Measurements from ENCODE around the gene OCA2.
"Not testable (repeated sequence)": the region's sequence is repeated elsewhere in the genome, so short reads cannot be mapped to it uniquely, and the experiment has no call there.

Gene OCA2

DNA sequence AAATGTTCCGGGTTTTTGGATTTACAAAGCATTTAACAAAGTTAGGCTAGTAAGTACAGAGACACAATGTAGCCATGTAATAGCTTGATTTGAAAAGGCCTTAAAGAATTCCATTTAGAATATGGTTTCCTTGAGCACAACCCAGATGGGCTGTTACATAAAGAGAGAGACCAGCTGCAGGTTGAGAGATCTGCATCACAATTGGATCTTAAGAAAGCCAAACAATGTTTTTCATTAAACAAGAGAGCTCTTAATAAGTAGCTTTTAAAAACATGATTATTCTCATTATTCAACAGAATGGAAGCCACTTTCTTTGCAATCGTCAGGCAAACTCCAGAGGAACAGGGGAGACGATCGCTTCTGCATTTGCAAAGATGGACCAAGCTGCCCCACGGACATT, 300.3 kb downstream of the OCA2 start:
- no peak for DNase-seq

DNA sequence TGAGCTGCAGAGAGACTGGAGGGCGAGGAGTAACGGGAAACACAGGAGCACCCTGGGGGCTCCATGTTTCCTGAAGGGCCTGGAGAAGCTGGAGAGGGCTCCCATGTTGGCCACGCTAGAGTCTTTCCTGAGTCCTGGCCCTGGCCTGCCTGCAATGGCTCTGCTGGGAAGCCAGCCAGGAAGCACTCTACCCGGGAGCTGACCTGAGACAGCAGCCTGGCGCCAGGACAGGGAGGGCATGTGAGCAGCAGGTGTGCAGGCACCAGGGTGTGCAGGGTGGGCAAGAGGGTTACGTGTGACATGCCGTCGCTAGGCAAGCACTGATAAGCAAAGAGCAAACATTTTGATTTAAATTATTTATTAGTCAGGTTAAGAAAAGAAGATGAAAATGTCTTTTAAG, 301.4 kb downstream of the OCA2 start:
- no peak for DNase-seq

DNA sequence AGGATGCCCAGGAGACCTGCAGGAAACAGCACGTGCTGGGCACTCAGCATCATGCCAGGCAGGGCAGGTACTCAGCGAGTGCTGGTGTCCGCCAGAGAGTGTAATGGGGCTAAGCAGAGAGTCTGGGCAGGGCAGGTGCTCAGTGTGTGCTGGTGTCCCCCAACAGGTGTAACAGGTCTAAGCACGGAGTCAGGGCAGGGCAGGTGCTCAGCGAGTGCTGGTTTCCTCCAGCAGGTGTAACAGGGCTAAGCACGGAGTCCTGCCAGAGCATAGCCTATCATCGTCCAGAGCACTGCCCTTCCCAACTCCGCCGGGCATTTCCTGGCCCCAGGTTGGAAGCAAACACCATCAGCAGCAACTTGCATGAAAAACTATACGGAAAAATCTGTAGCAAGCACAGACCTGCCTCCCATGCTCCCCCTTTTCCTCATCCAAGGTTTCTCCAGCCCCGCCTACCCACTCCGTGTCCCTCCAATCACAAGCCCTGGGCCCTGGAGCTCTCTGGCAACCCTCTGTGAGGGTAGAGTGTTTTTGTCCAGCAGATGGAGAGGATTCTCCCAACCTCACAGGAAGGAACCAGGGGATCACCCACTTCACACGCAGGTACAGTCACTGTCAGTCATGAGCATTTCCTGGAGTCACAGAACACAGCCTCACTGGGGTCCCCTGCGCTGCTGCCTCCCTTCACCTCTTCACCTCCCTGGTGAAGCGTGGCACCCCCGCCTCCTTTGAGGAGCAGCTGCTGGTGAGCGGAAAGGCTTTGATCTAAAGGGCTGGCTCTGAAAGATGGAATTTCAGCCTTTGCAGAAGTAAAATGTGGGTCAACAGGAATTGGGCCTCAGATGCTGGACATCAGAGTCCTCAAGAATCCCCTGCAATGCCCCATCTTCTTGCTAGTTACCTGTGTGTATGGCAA, 302.5 kb downstream of the OCA2 start:
- DNase-seq, result no peak

DNA sequence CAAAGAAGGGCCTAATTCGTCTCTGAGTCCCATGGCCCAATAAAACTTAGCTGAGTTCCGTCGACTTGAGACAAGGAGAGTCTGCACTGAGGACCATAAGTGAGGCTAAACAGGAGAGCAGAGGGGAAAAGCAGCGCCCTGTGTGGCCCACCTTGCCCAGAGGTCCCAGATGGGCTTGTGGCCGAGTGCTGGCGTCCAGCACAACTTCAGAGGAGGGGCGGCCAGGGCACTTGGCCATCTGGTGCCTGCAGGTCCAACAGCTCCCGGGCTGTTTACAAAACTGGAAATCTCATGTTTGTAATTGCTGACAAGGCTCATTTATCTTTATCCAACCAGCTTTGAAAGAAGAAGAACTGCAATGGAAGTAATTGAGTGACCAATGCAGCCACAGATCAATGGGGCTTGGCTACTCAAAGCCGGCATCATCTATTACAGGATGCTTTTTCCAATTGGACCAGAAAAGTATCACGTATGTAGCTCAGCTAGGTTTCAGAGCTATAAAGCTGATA, 306.3 kb downstream of the OCA2 start:
- no peak for DNase-seq

DNA sequence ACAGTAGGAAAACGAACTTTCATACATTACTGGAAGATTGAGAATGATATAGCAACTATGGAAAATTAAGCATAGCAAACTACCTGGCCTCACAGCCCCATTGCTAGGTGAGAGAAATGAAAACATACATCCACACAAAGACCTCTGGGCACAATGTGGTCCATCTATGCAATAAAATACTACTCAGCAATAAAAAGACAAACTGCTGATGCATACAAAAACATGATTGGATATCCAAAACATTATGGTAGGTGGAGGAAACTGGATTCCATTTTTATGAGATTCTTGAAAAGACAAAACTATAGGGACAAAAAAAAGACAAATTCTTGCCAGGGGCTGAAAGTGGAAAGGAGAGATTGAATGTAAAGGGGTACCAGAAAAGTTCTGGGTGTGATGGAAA, 308.8 kb downstream of the OCA2 start:
- no peak for DNase-seq

DNA sequence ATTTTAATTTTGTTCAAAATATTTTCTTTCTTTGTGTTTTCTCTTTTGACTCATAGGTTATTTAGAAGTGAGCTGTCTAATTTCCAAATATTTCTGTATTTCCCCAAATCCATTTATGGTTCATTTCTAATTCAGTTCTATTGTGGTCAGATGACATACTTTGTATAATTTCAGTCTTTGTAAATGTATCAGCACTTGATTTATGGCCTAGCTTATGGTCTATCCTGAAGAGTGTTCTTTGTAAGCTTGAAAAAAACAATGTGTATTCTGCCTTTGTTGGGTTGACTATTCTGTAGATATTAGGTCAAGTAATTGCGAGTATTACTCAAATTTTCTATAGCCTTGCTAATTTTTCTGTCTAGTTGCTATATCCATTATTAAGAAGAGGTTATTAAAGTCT, 311.2 kb downstream of the OCA2 start:
- no peak for DNase-seq

DNA sequence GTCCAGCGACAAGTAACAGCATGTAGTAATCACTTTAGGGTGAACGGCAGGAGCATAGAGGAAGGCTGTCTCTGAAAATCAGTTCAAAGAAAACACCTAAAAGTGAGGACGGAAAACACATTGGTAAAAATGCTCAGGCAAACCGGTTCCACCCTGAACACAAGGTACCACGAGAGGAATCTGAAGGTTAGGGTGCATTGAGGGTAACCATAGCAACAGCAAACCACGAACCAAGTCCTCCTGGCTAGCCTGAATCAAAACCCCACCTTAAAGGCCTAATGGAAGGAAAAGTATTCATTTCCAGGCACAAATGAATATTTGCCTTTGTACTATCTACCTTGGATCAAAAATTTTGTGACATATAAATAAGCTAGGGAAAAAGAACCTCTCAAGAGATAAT, 315.0 kb downstream of the OCA2 start:
- no peak for DNase-seq

DNA sequence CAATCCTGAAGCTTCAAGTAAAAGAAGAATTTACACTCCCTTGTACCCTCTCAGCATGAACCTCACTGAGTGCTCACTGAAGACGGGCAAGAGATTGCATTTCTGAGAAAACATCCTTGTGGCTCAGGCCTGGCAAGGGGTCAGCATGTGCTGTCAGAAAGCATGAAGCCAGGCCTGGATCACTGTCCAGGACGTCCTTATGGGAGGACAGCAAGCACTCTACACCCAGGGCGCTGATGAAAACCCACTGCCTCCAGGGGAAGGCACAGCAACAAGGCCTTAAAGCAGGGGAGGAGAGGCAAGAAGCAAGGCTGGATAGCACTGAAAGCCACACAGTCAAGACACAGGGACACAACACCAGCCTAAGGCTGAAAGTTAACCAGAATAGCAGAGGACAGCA, 315.4 kb downstream of the OCA2 start:
- no peak for DNase-seq

DNA sequence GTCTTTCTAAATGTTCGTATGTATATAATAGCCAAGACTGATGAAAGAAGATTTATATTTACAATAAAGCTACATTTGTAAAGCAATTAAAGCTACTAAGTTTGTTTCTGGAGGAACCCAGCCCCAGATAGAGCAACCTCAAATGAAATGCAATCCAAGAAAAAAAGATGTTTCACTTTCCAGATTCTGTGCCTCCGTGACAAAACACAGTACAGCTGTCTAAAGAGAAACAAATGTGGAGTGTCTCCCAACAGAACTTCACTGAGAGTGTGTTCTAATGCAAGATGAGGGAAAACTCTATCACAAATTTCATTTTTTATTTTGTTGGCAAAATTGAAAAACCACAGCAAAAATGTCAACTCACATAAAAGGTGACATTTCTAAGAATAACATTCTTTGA, 317.0 kb downstream of the OCA2 start:
- DNase-seq, result no peak

DNA sequence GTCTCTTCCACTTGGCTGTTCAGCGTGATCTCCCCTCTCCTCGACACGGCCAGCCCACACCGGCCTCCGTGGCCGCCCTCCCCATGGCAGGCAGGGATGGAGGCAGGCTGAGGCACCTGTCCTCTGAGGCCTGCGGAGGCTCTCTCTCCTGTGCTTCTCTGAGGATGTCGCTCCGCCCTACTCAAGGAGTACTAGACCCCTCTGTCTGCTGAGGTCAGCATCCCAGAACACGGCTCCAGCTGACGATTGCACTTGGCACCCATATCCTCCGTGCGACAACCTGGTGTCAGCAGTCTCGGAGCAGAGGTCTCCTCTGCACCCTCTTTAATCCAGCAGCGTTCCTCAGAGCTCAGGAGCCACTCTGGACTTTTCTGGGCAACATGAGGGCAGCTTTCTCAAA, 322.6 kb downstream of the OCA2 start:
- no peak for DNase-seq

DNA sequence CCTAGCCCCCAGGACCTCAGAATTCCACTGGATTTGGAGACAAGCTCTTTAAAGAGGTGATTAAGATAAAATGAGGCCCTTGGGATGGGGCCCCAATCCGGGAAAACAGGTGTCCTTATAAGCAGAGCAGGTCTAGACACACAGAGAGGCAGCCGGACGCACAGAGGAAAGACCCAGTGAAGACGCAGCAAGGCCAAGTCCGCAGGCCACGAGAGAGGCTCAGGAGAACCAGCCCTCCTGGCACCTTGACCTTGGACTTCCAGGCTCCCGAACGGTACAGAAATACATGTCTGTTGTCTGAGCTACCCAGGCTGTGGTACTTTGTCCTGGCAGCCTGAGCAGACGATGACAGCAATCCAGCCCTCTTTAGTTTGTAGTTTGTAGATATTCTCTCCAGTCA, 324.5 kb downstream of the OCA2 start:
- DNase-seq, result no peak

DNA sequence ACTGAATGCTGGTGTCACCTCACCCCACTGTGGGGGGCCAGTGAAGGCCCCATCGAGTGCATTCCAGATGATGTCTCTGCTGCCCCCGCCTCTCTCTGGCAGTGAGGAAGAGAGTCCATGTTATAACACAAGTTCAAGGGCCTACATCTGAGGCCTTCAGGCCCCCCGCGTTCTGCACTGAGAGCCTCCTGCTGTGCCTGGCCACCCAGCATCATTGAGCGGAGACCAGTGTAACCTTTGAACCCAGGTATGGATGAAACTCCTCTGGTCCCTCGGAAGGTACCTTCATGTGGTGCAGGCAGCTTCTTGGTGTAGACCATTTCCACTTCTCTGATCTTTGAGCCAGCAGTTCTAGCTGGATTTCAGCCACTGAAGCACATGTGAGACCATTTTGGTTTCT, 324.9 kb downstream of the OCA2 start:
- DNase-seq, result no peak

DNA sequence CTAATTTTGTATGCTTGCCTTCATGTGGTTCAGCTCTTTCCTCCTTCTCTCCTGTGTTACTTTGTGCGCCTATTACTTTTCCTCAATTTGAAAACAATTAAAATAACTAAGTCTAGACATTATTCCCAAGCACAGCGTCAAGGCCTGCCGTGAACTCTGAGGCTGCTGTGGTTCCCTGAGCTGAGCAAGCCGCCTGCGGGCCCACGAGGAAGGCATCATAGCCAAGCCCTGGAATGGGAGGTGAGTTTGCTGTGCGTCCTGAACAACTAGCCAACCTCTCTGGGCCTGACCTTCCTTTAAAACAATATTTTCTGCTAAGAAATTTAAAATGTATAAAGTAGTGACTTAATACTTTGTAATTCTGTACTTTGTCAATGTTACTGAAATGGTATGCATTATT, 327.2 kb downstream of the OCA2 start:
- DNase-seq, result no peak

DNA sequence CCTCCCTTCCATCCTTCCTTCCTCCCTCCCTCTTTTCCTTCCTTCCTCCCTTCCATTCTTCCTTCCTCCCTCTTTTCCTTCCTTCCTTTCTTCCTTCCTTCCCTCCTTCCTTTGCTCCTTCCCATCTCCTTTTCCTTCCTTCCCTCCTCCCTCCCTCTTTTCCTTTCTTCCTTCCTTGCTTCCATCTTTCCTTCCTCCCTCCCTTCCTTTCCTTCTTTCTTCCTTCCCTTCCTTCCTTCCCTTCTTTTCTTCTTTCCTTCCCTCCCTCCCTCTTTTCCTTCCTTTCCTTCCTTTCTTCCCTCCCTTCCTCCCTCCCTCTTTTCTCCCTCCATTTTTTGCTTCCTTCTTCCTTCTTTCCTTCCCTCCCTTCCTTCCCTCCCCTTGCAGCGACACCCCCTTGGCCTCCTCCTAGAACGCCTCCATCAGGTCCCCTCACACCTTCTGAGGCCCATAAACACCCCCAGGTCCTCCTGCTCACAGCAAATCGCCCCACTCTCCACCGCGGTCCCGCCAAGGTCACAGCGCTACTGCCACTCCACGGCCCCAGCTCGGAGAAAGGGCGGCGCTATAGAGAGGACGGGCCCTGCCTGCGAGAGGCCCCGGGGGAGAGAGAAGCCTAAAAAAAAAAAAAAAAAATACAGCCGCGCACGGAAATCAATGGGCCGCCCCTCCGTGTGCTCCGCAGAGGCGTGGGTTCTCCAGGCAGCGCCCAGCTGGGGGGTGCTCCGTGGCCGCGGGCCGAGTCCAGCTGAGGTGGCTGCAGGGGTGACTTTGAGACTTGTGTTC, 328.2 kb downstream of the OCA2 start:
- no peak for DNase-seq

DNA sequence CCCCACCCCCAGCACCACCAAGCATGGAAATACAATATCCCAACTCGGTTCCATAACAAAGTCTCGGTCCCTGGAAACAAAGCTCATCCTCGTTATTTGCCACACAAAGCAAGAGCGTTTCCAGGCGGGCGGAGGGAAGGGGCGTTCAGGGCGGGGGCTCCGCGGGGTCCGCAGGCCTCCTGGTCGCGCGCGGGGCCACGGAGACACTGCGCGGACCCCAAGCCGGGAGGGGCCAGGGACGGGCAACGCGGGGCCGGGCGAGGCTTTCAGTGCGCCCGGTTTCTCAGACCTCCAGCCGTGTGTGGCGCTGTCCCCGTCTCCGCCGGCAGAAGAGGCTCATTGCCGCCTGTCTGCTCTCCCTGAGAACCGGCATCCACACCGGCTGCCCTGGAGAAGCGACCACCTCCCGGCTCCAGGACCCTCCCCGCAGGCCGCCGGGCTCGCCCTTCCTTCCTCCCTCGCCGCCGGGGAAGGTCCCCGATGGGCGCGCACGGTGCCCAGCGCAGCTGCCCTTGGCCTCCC, 329.0 kb downstream of the OCA2 start:
- no peak for DNase-seq

DNA sequence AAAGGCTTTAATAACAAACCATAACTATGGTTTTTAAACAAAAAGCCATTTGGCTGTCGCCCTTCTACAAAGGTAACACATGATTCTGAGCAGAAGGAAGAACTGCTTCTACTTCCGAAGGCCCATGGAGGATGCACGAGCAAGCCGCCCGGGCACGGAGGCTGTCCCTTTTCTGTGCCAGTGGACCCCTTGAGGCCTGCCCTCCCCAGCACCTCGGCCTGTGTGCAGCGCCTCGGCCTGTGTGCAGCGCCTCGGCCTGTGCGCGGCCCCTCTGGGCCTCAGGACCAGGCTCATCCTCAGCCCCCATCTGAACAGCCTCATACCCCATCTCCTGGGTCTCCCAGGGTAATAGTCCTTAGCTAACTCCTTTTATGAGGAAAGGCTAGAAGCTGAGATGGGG, 329.5 kb downstream of the OCA2 start:
- no peak for DNase-seq

DNA sequence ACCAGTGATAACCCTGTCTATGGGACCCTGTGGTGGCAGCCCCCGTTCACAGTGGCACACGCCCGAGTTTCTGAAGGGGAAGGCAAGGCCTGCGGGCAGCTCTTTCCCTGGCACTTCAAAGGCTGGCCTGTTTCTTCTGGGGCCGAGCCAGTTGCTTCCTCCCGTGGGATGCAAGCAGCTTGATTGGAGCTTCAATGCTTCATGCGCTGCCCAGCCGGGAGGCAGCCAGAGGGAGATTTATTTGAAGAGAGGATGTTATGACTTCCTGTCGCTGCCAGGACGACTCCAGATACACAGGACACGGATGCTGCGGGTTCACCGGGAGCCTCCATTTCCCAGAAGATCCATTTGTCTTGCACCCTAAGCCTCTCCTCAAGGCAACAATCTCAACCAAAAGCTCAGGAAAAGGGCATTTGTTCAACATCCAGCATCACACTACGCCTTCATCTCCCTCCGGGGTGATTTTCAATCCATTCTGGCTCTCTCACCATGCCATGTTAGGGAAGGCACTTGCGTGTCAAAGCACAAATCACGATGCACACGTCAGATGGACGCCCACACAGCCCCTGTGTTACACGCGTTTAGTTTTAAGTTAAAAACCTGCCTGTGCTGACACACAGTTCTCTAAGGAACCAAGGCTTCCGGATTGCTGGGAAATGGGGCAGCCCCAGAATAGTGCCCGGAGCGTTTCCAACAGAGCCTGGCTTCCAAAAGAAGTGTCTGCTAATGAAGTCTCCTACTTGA, 330.2 kb downstream of the OCA2 start:
- no peak for DNase-seq

DNA sequence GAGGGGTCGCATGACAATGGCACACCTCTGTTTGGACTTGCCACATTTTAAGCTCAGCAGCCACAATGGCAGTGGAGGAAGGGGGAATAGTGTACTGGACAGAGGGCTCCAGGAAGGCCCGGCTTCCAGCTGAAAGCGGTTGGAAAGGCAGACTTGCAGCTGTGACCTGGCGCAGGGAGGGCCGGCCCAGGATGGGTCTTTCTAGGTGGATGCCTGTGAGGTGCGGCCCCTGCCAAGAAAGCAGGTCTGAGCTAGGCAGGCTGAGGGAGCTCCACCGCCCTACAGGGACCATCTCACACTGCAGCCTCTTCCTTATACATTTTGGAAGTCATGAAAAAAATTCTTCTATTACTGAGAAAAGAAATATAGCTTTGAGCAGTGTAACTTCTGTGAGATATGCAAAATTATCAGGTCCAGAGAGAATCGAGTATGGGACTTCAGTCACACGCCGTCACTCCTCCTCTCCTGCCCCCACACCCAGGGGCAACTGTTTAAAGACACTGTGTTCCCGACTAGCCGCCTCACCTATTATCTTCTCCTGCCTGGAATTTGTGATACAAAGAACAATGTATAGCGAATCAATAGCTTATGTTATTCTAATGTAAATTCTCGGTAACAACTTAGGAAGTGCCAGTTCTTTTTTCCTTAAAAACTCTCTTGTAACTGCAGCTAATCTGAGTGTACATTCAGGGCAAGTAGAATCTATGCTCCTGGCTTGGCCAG, 331.0 kb downstream of the OCA2 start:
- DNase-seq, result no peak

DNA sequence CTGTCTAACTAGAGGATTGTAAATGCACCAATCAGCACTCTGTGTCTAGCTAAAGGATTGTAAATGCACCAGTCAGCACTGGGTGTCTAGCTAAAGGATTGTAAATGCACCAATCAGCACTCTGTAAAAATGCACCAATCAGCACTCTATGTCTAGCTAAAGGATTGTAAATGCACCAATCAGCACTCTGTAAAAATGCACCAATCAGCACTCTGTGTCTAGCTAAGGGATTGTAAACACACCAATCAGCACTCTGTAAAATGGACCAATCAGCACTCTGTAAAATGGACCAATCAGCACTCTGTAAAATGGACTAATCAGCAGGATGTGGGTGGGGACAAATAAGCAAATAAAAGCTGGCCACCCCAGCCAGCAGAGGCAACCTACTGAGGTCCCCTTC, 331.7 kb downstream of the OCA2 start:
- DNase-seq, result not testable (repeated sequence)

DNA sequence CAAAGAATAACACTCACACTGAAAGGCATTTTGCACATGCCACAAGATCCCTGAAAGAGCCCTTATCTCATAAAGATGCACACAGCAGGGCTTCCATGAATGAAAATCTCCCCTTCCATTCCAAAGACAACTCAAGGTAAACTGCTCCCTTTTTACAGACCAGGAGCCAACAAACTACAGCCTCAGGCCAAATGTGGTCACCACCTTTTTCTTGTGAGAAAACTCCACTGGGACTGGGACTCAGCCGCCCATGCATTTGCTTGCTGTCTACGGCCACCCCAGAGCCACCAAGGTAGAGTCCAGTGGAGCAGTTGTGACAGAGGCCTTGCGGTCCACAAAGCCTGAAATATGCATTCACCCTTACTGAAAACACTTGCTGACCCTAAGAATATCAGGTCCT, 334.8 kb downstream of the OCA2 start:
- no peak for DNase-seq

DNA sequence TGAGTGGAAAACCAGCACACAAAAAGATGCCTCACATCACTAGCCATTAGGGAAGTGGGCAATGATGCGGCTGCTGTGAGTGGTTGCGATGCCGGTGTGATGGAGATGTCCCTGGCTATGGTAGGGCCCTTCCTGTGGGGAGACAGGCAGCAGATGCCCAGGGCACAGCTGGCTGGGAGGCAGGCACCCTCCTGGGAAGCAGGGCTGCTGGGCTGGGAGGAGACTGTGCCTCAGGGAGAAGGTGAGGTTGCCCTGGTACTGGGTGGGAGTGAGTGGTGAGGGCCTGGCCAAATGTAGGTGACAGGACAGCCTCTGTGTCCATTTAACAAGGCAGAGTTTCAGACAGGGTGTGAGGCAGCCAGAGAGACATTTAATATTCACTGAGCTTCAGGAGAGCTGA, 335.6 kb downstream of the OCA2 start:
- no peak for DNase-seq

DNA sequence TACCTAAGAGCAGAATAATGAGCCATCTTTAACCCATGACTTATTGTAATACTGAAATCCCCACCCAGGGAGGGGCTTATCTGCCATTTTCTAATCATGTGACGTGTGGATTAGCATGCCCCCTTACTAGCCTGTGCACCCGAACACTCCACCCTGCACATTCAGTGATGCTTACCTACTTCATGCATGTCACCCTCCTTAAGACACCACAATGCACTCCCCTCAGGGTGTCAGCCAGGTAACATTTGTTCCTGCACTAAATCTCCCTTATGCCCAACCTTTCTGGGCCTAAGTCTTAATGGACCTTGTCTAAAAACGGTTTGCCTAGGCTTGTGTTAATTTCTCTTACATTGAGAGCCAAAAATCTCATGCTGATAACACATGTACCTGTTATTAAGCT, 336.6 kb downstream of the OCA2 start:
- DNase-seq, result no peak
